Parathyroid adenoma (tissue), 2 donors: ENCODE data around the gene PPP5C.

Experiments
- H2AFZ ChIP-seq: fragments of 300-600 bp; sonication (generic); one replicate; pipeline ENCODE4 v1.7.0; 2017; ENCODE audit warnings: antibody characterized with exemption, mild to moderate bottlenecking
- H3K27ac ChIP-seq: fragments of 300-600 bp; sonication (generic); one replicate; pipeline ENCODE4 v1.7.0; 2017
- H3K27me3 ChIP-seq: fragments of 300-600 bp; sonication (generic); one replicate; pipeline ENCODE4 v1.7.0; 2017; ENCODE audit warnings: low read length; ENCODE audit not compliant: control insufficient read depth, insufficient read depth
- H3K36me3 ChIP-seq: fragments of 300-600 bp; sonication (generic); one replicate; pipeline ENCODE4 v1.7.0; 2017; ENCODE audit warnings: low read length; ENCODE audit not compliant: control insufficient read depth, insufficient read depth
- H3K4me1 ChIP-seq: fragments of 300-600 bp; sonication (generic); one replicate; pipeline ENCODE4 v1.7.0; 2017; ENCODE audit warnings: control low read depth
- H3K4me2 ChIP-seq: fragments of 300-600 bp; sonication (generic); one replicate; pipeline ENCODE4 v1.7.0; 2017; ENCODE audit warnings: low read length
- H3K4me3 ChIP-seq: fragments of 300-600 bp; sonication (generic); one replicate; pipeline ENCODE4 v1.7.0; 2017; ENCODE audit warnings: low read depth, low read length
- H3K79me2 ChIP-seq: fragments of 300-600 bp; sonication (generic); one replicate; pipeline ENCODE4 v1.7.0; 2017; ENCODE audit warnings: control low read depth
- H3K9ac ChIP-seq: fragments of 300-600 bp; sonication (generic); one replicate; pipeline ENCODE4 v1.7.0; 2017; ENCODE audit warnings: mild to moderate bottlenecking
- H3K9me3 ChIP-seq: fragments of 300-600 bp; sonication (generic); one replicate; pipeline ENCODE4 v1.7.0; 2017; ENCODE audit warnings: low read length; ENCODE audit not compliant: control insufficient read depth
- CTCF ChIP-seq: fragments of 300-600 bp; sonication (generic); IDR thresholded peaks from one replicate; pipeline ENCODE4 v1.7.0; 2017; ENCODE audit warnings: antibody characterized with exemption, mild to moderate bottlenecking
- donor health status: primary hyperparathyroidism.

PPP5C gene

GRCh38 chr19:46346821-46347571, at the start of gene PPP5C:
Gene PPP5C, plus strand, starts transcription at chr19:46347087. Its CDS starts 10 bp downstream, at chr19:46347097.
- H3K4me1 ChIP-seq, result peaks cover 10% of the 10 kb centered on the region
- H3K9ac ChIP-seq, result peak within 1 kb of the TSS; percentile 98
- peak within 1 kb of the TSS; percentile 96 for H2AFZ ChIP-seq
- no peaks in the 10 kb centered on the region for H3K9me3 ChIP-seq
- TF ChIP-seq CTCF, result peak; percentile 72
- H3K27ac ChIP-seq, result peak within 1 kb of the TSS; percentile 76
- no peaks in the 10 kb centered on the region for H3K36me3 ChIP-seq
- H3K4me3 ChIP-seq, result peak within 1 kb of the TSS; percentile 98
- H3K4me2 ChIP-seq, result peak within 1 kb of the TSS; percentile 99
- H3K79me2 ChIP-seq, result peaks cover 36% of the 10 kb centered on the region
- H3K27me3 ChIP-seq, result no peaks in the 10 kb centered on the region

GRCh38 chr19:46297700-46298478, 49.0 kb upstream of the PPP5C start:
- Histone ChIP-seq H3K9ac (no peak overlapping the region), H3K9me3 (no peaks in the 10 kb centered on the region), H2AFZ (no peak overlapping the region), H3K27me3 (no peaks in the 10 kb centered on the region), H3K4me2 (no peak overlapping the region), H3K4me3 (peak overlapping the region; percentile 26), H3K79me2 (no peaks in the 10 kb centered on the region), H3K27ac (peak overlapping the region; percentile 26), H3K36me3 (no peaks in the 10 kb centered on the region), H3K4me1 (peaks cover 15% of the 10 kb centered on the region)
- TF ChIP-seq CTCF, result no peak

DNA sequence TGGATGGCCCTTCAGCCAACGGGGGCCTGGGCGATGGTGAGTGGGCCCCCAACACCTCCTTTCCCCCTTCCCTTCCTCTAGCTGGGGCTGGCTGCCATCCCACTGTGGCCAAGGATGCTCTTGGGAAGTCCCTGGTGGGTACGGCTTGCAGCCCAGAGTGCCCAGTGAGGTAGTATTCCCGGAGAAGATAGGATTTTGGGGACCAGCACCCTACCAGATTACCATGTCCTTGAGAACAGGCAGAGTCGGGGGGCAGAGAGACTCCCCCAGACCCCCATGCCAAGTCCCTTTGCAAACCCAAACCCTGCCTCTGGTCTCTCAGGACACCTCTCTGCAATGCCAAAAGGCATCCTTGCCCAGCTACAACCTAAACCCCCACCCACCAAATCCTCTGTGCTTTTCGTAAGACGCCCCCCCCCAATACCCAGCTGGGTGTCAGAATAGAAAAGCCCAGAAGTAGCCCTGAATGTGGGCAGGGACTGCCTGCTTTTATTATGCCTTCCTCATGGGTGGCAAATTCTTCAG, 48.3 kb upstream of the PPP5C start:
- Histone ChIP-seq H3K4me3 (peak overlapping the region; percentile 26), H3K9me3 (no peaks in the 10 kb centered on the region), H3K36me3 (no peaks in the 10 kb centered on the region), H3K27ac (peak overlapping the region; percentile 26), H2AFZ (peak overlapping the region; percentile 68), H3K27me3 (no peaks in the 10 kb centered on the region), H3K4me2 (peak overlapping the region; percentile 74), H3K4me1 (peaks cover 15% of the 10 kb centered on the region), H3K9ac (no peak overlapping the region), H3K79me2 (no peaks in the 10 kb centered on the region)
- TF ChIP-seq CTCF, result no peak

DNA sequence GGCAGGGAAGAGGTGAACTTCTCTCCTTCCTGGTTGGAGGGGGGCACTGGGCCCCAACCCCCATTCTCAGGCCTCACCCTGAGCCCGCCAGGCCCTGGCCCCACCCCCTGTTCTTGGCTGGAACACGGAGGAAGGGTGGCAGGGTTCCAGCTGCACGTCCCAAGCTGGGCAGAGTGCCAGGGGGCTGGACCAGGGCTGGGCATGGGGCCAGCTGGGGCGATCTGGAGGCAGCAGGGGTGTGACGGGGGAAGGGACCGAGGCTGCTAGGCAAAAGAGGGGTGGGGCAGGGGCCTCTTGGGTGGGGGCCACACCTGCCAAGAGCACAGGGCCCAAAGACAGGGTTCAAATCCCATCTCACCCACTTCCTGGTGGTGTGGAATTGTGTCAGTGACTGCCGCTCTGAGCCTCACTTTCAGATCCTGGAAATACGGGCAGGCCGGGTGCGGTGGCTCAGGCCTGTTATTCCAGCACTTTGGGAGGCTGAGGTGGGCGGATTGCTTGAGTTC, 47.8 kb upstream of the PPP5C start:
- H3K27ac ChIP-seq, result peak overlapping the region; percentile 26
- peak overlapping the region; percentile 68 for H2AFZ ChIP-seq
- TF ChIP-seq CTCF, result no peak
- no peaks in the 10 kb centered on the region for H3K79me2 ChIP-seq
- peak overlapping the region; percentile 26 for H3K4me3 ChIP-seq
- peaks cover 15% of the 10 kb centered on the region for H3K4me1 ChIP-seq
- H3K9ac ChIP-seq, result no peak overlapping the region
- H3K27me3 ChIP-seq, result no peaks in the 10 kb centered on the region
- no peaks in the 10 kb centered on the region for H3K36me3 ChIP-seq
- H3K9me3 ChIP-seq, result no peaks in the 10 kb centered on the region
- peak overlapping the region; percentile 74 for H3K4me2 ChIP-seq
